Mucosa of rectum (tissue), 2 donors: ENCODE results near the gene DNAJC9.

Experiments used
- H3K27ac ChIP-seq, 2 donors: one replicate each; pipeline ENCODE4 v1.7.0; 2013; ENCODE audit warnings: inconsistent platforms in 2 of 2, low read depth in 2 of 2, low read length in 2 of 2
- H3K27me3 ChIP-seq, 2 donors: one replicate each; pipeline ENCODE4 v1.7.0; 2013; ENCODE audit warnings: low read length in 2 of 2; ENCODE audit not compliant: control insufficient read depth in 2 of 2, insufficient read depth in 2 of 2
- H3K36me3 ChIP-seq, 2 donors: one replicate each; pipeline ENCODE4 v1.7.0; 2013; ENCODE audit warnings: low read length in 2 of 2; ENCODE audit not compliant: control insufficient read depth in 2 of 2, insufficient read depth in 2 of 2
- H3K4me1 ChIP-seq, 2 donors: one replicate each; pipeline ENCODE4 v1.7.0; 2013; ENCODE audit warnings: low read length in 2 of 2, mild to moderate bottlenecking in 1 of 2; ENCODE audit not compliant: control insufficient read depth in 2 of 2, insufficient read depth in 2 of 2
- H3K4me3 ChIP-seq, 2 donors: one replicate each; pipeline ENCODE4 v1.7.0; 2013; ENCODE audit warnings: low read length in 2 of 2
- H3K9ac ChIP-seq, 2 donors: one replicate each; pipeline ENCODE4 v1.7.0; 2013; ENCODE audit warnings: low read length in 2 of 2, low read depth in 1 of 2, mild to moderate bottlenecking in 1 of 2
- H3K9me3 ChIP-seq, 2 donors: one replicate each; pipeline ENCODE4 v1.7.0; 2013; ENCODE audit warnings: low read length in 2 of 2; ENCODE audit not compliant: control insufficient read depth in 2 of 2
- donor health status: healthy.
- donor health status: Normal muscosa, but diverticular disease.

DNAJC9 gene

GRCh38 chr10:73239908-73240307, 7.1 kb downstream of the DNAJC9 start:
- Histone ChIP-seq H3K4me1 (peaks cover 0 to 1% of the 10 kb centered on the region in 2 donors), H3K9me3 (no peaks in the 10 kb centered on the region), H3K9ac (no peak overlapping the region), H3K4me3 (no peak overlapping the region), H3K27ac (no peak overlapping the region), H3K36me3 (peaks cover 38 to 43% of the 10 kb centered on the region in 2 donors), H3K27me3 (no peaks in the 10 kb centered on the region)

- Histone ChIP-seq H3K4me1 (no peaks in the 10 kb centered on the region), H3K9ac (no peak overlapping the region), H3K36me3 (peaks cover 38% of the 10 kb centered on the region in 2 donors), H3K27me3 (no peaks in the 10 kb centered on the region), H3K9me3 (no peaks in the 10 kb centered on the region), H3K27ac (no peak overlapping the region), H3K4me3 (no peak overlapping the region)
Measured at GRCh38 chr10:73238990-73239566, 8.0 kb downstream of the DNAJC9 start.

GRCh38 chr10:73234695-73235094, 12.4 kb downstream of the DNAJC9 start:
- Histone ChIP-seq H3K27me3 (no peaks in the 10 kb centered on the region), H3K27ac (no peak overlapping the region), H3K9me3 (no peaks in the 10 kb centered on the region), H3K36me3 (peaks cover 16 to 24% of the 10 kb centered on the region in 2 donors), H3K9ac (no peak overlapping the region), H3K4me1 (no peaks in the 10 kb centered on the region), H3K4me3 (no peak overlapping the region)

- no peaks in the 10 kb centered on the region for H3K4me1 ChIP-seq
- no peaks in the 10 kb centered on the region for H3K9me3 ChIP-seq
- H3K27me3 ChIP-seq: no peaks in the 10 kb centered on the region
- H3K36me3 ChIP-seq: peaks cover 12 to 23% of the 10 kb centered on the region in 2 donors
- no peak overlapping the region for H3K4me3 ChIP-seq
- no peak overlapping the region for H3K27ac ChIP-seq
- no peak overlapping the region for H3K9ac ChIP-seq
Measured at GRCh38 chr10:73233883-73234282, 13.2 kb downstream of the DNAJC9 start.

GRCh38 chr10:73232887-73233286, 14.2 kb downstream of the DNAJC9 start:
- no peaks in the 10 kb centered on the region for H3K27me3 ChIP-seq
- H3K4me1 ChIP-seq: no peaks in the 10 kb centered on the region
- H3K9ac ChIP-seq: no peak overlapping the region
- H3K9me3 ChIP-seq: no peaks in the 10 kb centered on the region
- no peak overlapping the region for H3K27ac ChIP-seq
- H3K36me3 ChIP-seq: peaks cover 11 to 23% of the 10 kb centered on the region in 2 donors
- no peak overlapping the region for H3K4me3 ChIP-seq

- Histone ChIP-seq H3K36me3 (peaks cover 5 to 16% of the 10 kb centered on the region in 2 donors), H3K27ac (no peak overlapping the region)
Measured at GRCh38 chr10:73229567-73229966, 17.5 kb downstream of the DNAJC9 start.

GRCh38 chr10:73228247-73228646, 18.8 kb downstream of the DNAJC9 start:
- Histone ChIP-seq H3K9ac (no peak overlapping the region), H3K36me3 (peaks cover 0 to 12% of the 10 kb centered on the region in 2 donors), H3K4me1 (no peaks in the 10 kb centered on the region), H3K4me3 (no peak overlapping the region), H3K9me3 (no peaks in the 10 kb centered on the region), H3K27me3 (no peaks in the 10 kb centered on the region), H3K27ac (no peak overlapping the region)

More at GRCh38 chr10:73229567-73229966, 17.5 kb downstream of the DNAJC9 start:
- Histone ChIP-seq H3K9me3 (no peaks in the 10 kb centered on the region), H3K27me3 (no peaks in the 10 kb centered on the region), H3K4me1 (no peaks in the 10 kb centered on the region), H3K4me3 (no peak overlapping the region), H3K9ac (no peak overlapping the region)

- Histone ChIP-seq H3K4me3 (no peak overlapping the region), H3K9ac (no peak overlapping the region), H3K9me3 (no peaks in the 10 kb centered on the region), H3K4me1 (no peaks in the 10 kb centered on the region), H3K36me3 (peaks cover 0 to 7% of the 10 kb centered on the region in 2 donors), H3K27ac (no peak overlapping the region), H3K27me3 (no peaks in the 10 kb centered on the region)
Measured at GRCh38 chr10:73226663-73227062, 20.4 kb downstream of the DNAJC9 start.

GRCh38 chr10:73225518-73225917, 21.5 kb downstream of the DNAJC9 start:
- no peak overlapping the region for H3K4me3 ChIP-seq
- H3K9me3 ChIP-seq: no peaks in the 10 kb centered on the region
- no peaks in the 10 kb centered on the region for H3K27me3 ChIP-seq
- H3K4me1 ChIP-seq: no peaks in the 10 kb centered on the region
- H3K9ac ChIP-seq: no peak overlapping the region
- H3K36me3 ChIP-seq: peaks cover 0 to 3% of the 10 kb centered on the region in 2 donors
- no peak overlapping the region for H3K27ac ChIP-seq

GRCh38 chr10:73220989-73221388, 26.1 kb downstream of the DNAJC9 start:
- no peak overlapping the region for H3K4me3 ChIP-seq

More at GRCh38 chr10:73220989-73221388, 26.1 kb downstream of the DNAJC9 start:
- Histone ChIP-seq H3K27ac (no peak overlapping the region), H3K36me3 (peaks cover 10 to 14% of the 10 kb centered on the region in 2 donors), H3K27me3 (no peaks in the 10 kb centered on the region), H3K9ac (no peak overlapping the region), H3K9me3 (no peaks in the 10 kb centered on the region), H3K4me1 (no peaks in the 10 kb centered on the region)
